ENCODE data around the gene S100A10. TPM values are rescaled to one million over a fixed set of nuclear protein-coding genes. Genes with fewer than 3 reads are reported as not detected.
A peak's percentile ranks its signal among the peaks of the same experiment; 100 is the strongest.

S100A10 gene
- total RNA-seq, 1 experiment from 2014 or later, result 1,694 TPM

DNA sequence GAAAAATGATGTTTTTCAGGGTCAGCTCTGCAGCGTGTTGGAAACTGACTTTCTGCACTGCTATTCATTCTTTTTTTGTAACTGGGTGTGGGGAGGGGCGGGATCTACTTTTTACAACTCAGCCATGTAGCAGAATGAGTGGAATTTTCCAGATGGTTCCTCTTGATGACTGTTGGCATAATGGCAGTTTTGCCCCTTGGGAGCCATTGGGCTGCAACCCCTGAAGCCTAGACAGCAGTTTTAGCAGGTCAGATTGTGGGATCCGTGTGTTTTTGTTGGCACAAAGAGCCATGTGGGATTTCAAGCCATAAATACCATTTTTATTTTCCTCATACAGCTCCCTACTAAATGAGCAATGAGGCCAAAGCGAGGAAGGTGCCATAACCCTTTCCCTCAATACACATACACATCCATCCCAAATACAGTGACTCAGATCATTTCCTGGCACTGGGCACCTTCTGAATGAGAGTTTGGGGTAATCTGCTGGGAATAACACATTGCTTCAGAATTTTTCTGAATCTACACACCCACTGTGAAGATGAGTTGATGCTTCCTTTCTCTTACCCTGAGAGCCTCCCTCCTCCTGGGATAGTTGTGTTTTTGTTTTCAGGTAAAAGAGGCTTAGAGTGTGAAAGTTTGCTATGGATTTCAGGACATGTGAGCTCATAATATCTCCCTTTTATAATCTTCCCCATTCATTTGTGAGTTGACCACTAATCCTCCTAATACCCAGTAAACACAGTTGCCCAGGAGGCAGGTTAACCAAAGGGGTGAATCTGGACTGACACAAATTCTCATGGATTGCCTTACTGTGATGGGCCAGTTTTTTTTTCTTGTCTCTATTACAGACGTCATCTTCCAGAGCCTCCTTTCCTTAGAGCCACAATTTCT lies 13.1 kb downstream of the S100A10 start:
- no peaks in the 10 kb centered on the region for H3K27me3 Mint-ChIP-seq (ENCODE audit: insufficient read depth, unreplicated experiment)
- TF ChIP-seq, protein P1, sequence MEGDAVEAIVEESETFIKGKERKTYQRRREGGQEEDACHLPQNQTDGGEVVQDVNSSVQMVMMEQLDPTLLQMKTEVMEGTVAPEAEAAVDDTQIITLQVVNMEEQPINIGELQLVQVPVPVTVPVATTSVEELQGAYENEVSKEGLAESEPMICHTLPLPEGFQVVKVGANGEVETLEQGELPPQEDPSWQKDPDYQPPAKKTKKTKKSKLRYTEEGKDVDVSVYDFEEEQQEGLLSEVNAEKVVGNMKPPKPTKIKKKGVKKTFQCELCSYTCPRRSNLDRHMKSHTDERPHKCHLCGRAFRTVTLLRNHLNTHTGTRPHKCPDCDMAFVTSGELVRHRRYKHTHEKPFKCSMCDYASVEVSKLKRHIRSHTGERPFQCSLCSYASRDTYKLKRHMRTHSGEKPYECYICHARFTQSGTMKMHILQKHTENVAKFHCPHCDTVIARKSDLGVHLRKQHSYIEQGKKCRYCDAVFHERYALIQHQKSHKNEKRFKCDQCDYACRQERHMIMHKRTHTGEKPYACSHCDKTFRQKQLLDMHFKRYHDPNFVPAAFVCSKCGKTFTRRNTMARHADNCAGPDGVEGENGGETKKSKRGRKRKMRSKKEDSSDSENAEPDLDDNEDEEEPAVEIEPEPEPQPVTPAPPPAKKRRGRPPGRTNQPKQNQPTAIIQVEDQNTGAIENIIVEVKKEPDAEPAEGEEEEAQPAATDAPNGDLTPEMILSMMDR (IDR thresholded peaks at IDR 0.05; ENCODE audit: unreplicated experiment), result no peak
- BruUV-seq (replicated peaks), result no TSS peak
- CTCF ChIA-PET, result interaction anchor here (0.6 to 3.0 kb wide), 10 partner anchors 10 to 1860 kb away, joined by 3 to 12 read pairs (median 3); partner anchors contain the start of gene S100A10
- H3K9me3 Mint-ChIP-seq (ENCODE audit: unreplicated experiment), result no peaks in the 10 kb centered on the region
- H3K36me3 Mint-ChIP-seq (ENCODE audit: insufficient read depth, unreplicated experiment), result peaks cover 61% of the 10 kb centered on the region
- H3K4me1 Mint-ChIP-seq (ENCODE audit: insufficient read depth, unreplicated experiment), result peaks cover 69% of the 10 kb centered on the region
- no peak overlapping the region for H3K4me3 Mint-ChIP-seq (ENCODE audit: unreplicated experiment)
- peak; percentile 96 for DNase-seq (ENCODE audit: unreplicated experiment)
- peak overlapping the region; percentile 14 for H3K27ac Mint-ChIP-seq (ENCODE audit: low read depth, unreplicated experiment)
- POLR2A ChIA-PET, result interaction anchor here (0.6 to 21.0 kb wide), 11 partner anchors 6 to 566 kb away, joined by 3 to 1089 read pairs (median 4); partner anchors contain the start of genes S100A10, S100A11 and THEM4
- intact Hi-C loops (cut with micrococcal nuclease), result loop anchor here (1.0 kb wide), 1 partner anchor 8 kb away; no protein-coding TSS in a partner anchor

DNA sequence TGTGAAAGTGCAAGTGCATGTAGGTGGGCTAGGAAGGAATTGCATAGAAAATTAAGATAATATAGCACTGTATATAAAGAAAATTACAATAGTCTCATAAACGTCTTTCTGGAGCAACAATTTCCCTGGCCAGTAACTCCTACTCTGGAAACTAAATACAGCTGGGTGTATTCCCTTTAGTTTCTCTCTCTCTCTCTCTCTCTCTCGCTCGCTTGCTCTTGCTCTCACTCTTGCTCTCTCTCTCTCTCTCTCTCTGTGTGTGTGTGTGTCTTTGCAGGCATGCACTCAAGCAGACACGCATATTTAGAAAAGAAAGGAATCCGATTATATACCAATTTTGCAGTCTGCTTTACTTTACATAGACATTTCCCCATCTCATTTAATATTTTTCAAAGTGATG lies 14.7 kb downstream of the S100A10 start:
- H3K4me3 Mint-ChIP-seq (ENCODE audit: unreplicated experiment), result no peak overlapping the region
- DNase-seq (ENCODE audit: unreplicated experiment), result no peak
- BruUV-seq (replicated peaks), result no TSS peak
- TF ChIP-seq, protein P1 (IDR thresholded peaks at IDR 0.05; ENCODE audit: unreplicated experiment), result no peak
- H3K9me3 Mint-ChIP-seq (ENCODE audit: unreplicated experiment), result no peaks in the 10 kb centered on the region
- ChIA-PET CTCF (interaction anchor here (0.6 to 5.5 kb wide), 5 partner anchors 8 to 206 kb away, joined by 3 to 72 read pairs (median 4); no protein-coding TSS in a partner anchor), POLR2A (interaction anchor here (0.7 to 21.0 kb wide), 6 partner anchors 5 to 71 kb away, joined by 3 to 1089 read pairs (median 4); partner anchors contain the start of gene S100A10)
- no peak overlapping the region for H3K27ac Mint-ChIP-seq (ENCODE audit: low read depth, unreplicated experiment)
- H3K27me3 Mint-ChIP-seq (ENCODE audit: insufficient read depth, unreplicated experiment), result no peaks in the 10 kb centered on the region
- H3K4me1 Mint-ChIP-seq (ENCODE audit: insufficient read depth, unreplicated experiment), result peaks cover 70% of the 10 kb centered on the region
- intact Hi-C loops (cut with micrococcal nuclease), result no loop called here
- H3K36me3 Mint-ChIP-seq (ENCODE audit: insufficient read depth, unreplicated experiment), result peaks cover 45% of the 10 kb centered on the region

DNA sequence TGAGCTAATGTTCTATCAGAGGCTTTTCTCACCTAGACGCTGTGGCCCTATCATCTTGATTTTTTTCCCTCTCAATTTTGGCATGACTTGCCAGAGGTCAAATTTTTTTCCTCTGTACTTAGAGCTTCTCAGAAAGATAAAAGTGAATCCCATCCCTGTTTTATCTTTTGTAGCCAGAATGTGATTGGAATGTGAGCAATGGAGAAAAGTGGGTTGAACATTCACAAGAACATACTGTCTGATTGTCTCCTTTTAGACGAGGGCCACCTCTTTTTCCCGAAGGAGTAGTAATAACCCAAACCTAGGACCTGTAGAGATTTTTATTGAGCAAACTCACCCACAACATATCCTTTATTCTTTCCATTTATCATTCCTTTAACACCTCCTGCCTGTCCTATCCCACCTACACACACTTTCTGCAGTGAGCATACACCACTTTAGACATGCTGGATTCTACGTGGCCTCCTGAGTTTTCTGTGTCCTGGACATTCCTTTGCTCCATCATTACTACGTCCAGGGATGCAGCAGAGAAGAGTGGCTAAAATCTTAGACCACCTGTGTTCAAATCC lies 15.9 kb downstream of the S100A10 start:
- no TSS peak for BruUV-seq (replicated peaks)
- peaks cover 33% of the 10 kb centered on the region for H3K36me3 Mint-ChIP-seq (ENCODE audit: insufficient read depth, unreplicated experiment)
- TF ChIP-seq, protein P1 (IDR thresholded peaks at IDR 0.05; ENCODE audit: unreplicated experiment), result no peak
- ChIA-PET CTCF (interaction anchor here (0.6 to 5.5 kb wide), 8 partner anchors 10 to 107 kb away, joined by 3 to 72 read pairs (median 10); no protein-coding TSS in a partner anchor), POLR2A (interaction anchor here (0.7 to 21.0 kb wide), 14 partner anchors 4 to 1067 kb away, joined by 3 to 1089 read pairs (median 6); partner anchors contain the start of genes S100A10, S100A11 and THEM4)
- H3K27me3 Mint-ChIP-seq (ENCODE audit: insufficient read depth, unreplicated experiment), result no peaks in the 10 kb centered on the region
- no peak overlapping the region for H3K4me3 Mint-ChIP-seq (ENCODE audit: unreplicated experiment)
- intact Hi-C loops (cut with micrococcal nuclease), result no loop called here
- peaks cover 72% of the 10 kb centered on the region for H3K4me1 Mint-ChIP-seq (ENCODE audit: insufficient read depth, unreplicated experiment)
- H3K9me3 Mint-ChIP-seq (ENCODE audit: unreplicated experiment), result no peaks in the 10 kb centered on the region
- H3K27ac Mint-ChIP-seq (ENCODE audit: low read depth, unreplicated experiment), result peak overlapping the region; percentile 62
- DNase-seq (ENCODE audit: unreplicated experiment), result no peak

DNA sequence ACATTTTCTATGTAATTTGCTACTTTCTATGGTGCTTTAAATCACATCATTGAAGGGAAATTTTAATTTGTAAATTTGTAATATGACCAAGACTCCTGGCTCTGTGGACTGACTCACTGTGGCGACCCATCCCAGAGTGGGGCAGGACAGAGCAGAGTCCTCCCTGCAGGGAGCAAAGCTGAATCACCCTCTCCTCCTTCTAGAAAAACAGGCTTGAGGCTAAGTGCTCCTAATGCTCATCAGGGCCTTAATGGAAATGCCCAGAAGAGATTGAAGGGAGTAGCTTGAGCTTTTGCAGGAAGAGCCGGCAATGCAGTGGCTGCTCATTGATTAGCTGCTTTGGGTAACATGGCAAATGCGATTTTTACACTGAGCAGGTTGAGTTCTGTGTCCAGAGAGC lies 16.8 kb downstream of the S100A10 start:
- H3K36me3 Mint-ChIP-seq (ENCODE audit: insufficient read depth, unreplicated experiment), result peaks cover 24% of the 10 kb centered on the region
- H3K4me1 Mint-ChIP-seq (ENCODE audit: insufficient read depth, unreplicated experiment), result peaks cover 71% of the 10 kb centered on the region
- no TSS peak for BruUV-seq (replicated peaks)
- H3K27me3 Mint-ChIP-seq (ENCODE audit: insufficient read depth, unreplicated experiment), result no peaks in the 10 kb centered on the region
- intact Hi-C loops (cut with micrococcal nuclease), result no loop called here
- ChIA-PET CTCF (interaction anchor here (0.6 to 5.5 kb wide), 10 partner anchors 9 to 146 kb away, joined by 4 to 72 read pairs (median 8); partner anchors contain the start of gene S100A11), POLR2A (interaction anchor here (0.6 to 21.0 kb wide), 14 partner anchors 3 to 1395 kb away, joined by 3 to 1089 read pairs (median 8); partner anchors contain the start of genes S100A10 and S100A11)
- no peaks in the 10 kb centered on the region for H3K9me3 Mint-ChIP-seq (ENCODE audit: unreplicated experiment)
- DNase-seq (ENCODE audit: unreplicated experiment), result peak; percentile 82
- TF ChIP-seq, protein P1 (IDR thresholded peaks at IDR 0.05; ENCODE audit: unreplicated experiment), result no peak
- no peak overlapping the region for H3K4me3 Mint-ChIP-seq (ENCODE audit: unreplicated experiment)
- peak overlapping the region; percentile 62 for H3K27ac Mint-ChIP-seq (ENCODE audit: low read depth, unreplicated experiment)

Measured in MCF 10A (cell line).